Esophagus squamous epithelium (tissue), 4 donors: ENCODE data around the gene APBB1IP.

Experiments used
- POLR2A ChIP-seq, 4 donors: fragments of 450-650 bp; IDR thresholded peaks; one replicate each; pipeline ENCODE4 v1.6.1; 2017; ENCODE audit warnings: antibody characterized with exemption in 4 of 4, mild to moderate bottlenecking in 4 of 4, moderate library complexity in 3 of 4
- TF ChIP-seq, protein P1 (sequence below), 6 experiments: fragments of 450-650 bp in 4 of 6; fragments of 200-600 bp in 2 of 6; sonication (generic) in 2 of 6; IDR thresholded peaks; one replicate each; pipeline ENCODE4 v1.5.1; 2016 to 2019; ENCODE audit warnings: antibody characterized with exemption in 6 of 6, mild to moderate bottlenecking in 4 of 6, moderate library complexity in 4 of 6

DNA sequence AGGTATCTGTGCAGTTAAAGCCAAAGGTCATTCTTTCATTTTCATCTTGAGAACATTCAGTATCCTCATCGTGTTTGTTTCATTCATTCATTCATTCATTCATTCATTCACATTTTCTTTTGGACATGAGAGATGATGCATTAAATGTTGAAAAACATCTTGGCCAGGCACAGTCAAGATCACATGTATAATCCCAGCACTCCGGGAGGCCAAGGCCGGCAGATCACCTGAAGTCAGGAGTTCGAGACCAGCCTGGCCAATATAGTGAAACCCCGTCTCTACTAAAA lies 34.3 kb downstream of the APBB1IP start:
- TF ChIP-seq, protein P1, sequence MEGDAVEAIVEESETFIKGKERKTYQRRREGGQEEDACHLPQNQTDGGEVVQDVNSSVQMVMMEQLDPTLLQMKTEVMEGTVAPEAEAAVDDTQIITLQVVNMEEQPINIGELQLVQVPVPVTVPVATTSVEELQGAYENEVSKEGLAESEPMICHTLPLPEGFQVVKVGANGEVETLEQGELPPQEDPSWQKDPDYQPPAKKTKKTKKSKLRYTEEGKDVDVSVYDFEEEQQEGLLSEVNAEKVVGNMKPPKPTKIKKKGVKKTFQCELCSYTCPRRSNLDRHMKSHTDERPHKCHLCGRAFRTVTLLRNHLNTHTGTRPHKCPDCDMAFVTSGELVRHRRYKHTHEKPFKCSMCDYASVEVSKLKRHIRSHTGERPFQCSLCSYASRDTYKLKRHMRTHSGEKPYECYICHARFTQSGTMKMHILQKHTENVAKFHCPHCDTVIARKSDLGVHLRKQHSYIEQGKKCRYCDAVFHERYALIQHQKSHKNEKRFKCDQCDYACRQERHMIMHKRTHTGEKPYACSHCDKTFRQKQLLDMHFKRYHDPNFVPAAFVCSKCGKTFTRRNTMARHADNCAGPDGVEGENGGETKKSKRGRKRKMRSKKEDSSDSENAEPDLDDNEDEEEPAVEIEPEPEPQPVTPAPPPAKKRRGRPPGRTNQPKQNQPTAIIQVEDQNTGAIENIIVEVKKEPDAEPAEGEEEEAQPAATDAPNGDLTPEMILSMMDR (IDR thresholded peaks at IDR 0.05), result no peak
- TF ChIP-seq POLR2A (IDR thresholded peaks at IDR 0.05), result no peak
